AG08396 (cell line): Measurements from ENCODE around the gene IFNGR2.

ENCODE experiments used
- DNase-seq: peaks from one replicate; pipeline ENCODE4 v3.0.0; 2012; ENCODE audit warnings: low spot score, mixed read lengths

Gene IFNGR2

DNA sequence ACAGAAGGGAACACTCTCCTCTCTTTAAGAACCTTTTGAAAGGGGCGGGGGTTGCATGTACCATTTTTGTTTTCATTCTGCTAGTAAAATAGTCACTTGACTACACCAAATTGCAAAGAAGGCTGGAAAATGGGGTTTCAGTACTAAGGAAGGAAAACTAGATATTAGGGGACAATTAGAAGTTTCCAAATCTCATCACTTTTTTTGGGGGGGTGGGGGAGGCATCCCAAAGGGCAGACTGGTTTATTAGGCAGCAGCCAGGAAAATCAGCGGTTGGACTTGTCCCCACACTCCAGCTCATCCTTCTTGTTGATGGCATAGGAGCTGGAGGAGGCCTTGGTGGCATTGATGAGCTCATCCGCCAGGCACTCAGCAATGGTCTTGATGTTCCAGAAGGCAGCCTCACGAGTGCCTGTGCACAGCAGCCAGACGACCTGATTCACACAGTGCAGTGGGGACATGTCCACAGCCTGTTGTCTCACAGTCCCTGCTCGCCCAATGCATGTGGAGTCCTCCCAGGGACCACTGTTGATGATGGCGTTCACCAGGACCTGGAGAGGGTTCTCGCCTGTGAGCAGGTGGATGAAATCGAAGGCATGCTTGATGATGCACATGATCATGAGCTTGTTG lies 78.2 kb downstream of the IFNGR2 start:
- DNase-seq: no peak
